RWPE2 (cell line): ENCODE data around the gene KLC4.

Experiments
- ATAC-seq: fragments of 200-7000 bp; cut with Tn5 transposase; 3 replicates; pipeline ENCODE4 v1.9.1; 2021; ENCODE audit warnings: low read depth
- DNase-seq: peaks from one replicate; pipeline ENCODE4 v3.0.0-alpha.2; 2020; ENCODE audit warnings: low spot score
- H3K27ac ChIP-seq: fragments of 450-650 bp; 2 replicates; pipeline ENCODE4 v1.5.1; 2017; ENCODE audit warnings: mild to moderate bottlenecking; ENCODE audit not compliant: poor library complexity, severe bottlenecking
- H3K27me3 ChIP-seq: fragments of 250-450 bp; sonication (Bioruptor Pico); 2 replicates; pipeline ENCODE4 v1.5.1; 2021; ENCODE audit warnings: mild to moderate bottlenecking, moderate library complexity; ENCODE audit not compliant: insufficient read depth, poor library complexity, severe bottlenecking
- H3K36me3 ChIP-seq: fragments of 250-450 bp; sonication (Bioruptor Pico); 2 replicates; pipeline ENCODE4 v1.5.1; 2020; ENCODE audit warnings: low read depth, mild to moderate bottlenecking, moderate library complexity
- H3K4me1 ChIP-seq: fragments of 250-450 bp; sonication (Bioruptor Pico); 2 replicates; pipeline ENCODE4 v1.5.1; 2021; ENCODE audit warnings: mild to moderate bottlenecking, moderate library complexity; ENCODE audit not compliant: insufficient read depth, poor library complexity, severe bottlenecking
- H3K4me3 ChIP-seq: fragments of 250-450 bp; sonication (Bioruptor Pico); 2 replicates; pipeline ENCODE4 v1.5.1; 2021; ENCODE audit warnings: mild to moderate bottlenecking, moderate library complexity; ENCODE audit not compliant: severe bottlenecking
- H3K9me3 ChIP-seq: fragments of 250-450 bp; sonication (Bioruptor Pico); 2 replicates; pipeline ENCODE4 v1.5.1; 2021; ENCODE audit warnings: mild to moderate bottlenecking, moderate library complexity; ENCODE audit not compliant: severe bottlenecking
- TF ChIP-seq, protein P1 (sequence below): fragments of 450-650 bp; IDR thresholded peaks from one replicate; pipeline ENCODE4 v1.5.1; 2017; ENCODE audit warnings: mild to moderate bottlenecking, moderate library complexity; ENCODE audit not compliant: poor library complexity, severe bottlenecking

Gene KLC4

DNA sequence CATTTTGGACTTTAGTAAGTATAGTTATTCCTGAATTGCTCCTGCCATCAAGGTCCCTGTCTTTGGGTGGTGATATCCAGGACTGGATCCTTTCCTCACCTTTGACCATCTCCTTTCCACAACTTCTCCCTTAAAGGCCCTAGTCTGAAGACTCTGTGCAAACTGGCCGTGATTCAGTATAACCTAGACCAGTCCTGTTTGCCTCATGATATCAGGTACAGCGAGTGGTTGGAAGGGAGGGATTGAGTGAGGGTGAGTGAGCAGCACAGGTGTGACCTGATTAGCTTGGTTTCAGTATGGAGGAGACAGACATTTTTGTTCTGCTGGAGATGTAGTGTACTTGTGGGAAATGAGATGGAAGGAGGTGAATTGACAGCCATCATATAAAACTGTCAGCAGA, 40.3 kb upstream of the KLC4 start:
- no peaks in the 10 kb centered on the region for H3K9me3 ChIP-seq
- DNase-seq = no peak
- H3K36me3 ChIP-seq = peaks cover 40% of the 10 kb centered on the region
- TF ChIP-seq, protein P1, sequence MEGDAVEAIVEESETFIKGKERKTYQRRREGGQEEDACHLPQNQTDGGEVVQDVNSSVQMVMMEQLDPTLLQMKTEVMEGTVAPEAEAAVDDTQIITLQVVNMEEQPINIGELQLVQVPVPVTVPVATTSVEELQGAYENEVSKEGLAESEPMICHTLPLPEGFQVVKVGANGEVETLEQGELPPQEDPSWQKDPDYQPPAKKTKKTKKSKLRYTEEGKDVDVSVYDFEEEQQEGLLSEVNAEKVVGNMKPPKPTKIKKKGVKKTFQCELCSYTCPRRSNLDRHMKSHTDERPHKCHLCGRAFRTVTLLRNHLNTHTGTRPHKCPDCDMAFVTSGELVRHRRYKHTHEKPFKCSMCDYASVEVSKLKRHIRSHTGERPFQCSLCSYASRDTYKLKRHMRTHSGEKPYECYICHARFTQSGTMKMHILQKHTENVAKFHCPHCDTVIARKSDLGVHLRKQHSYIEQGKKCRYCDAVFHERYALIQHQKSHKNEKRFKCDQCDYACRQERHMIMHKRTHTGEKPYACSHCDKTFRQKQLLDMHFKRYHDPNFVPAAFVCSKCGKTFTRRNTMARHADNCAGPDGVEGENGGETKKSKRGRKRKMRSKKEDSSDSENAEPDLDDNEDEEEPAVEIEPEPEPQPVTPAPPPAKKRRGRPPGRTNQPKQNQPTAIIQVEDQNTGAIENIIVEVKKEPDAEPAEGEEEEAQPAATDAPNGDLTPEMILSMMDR = no peak
- no peak overlapping the region for H3K27ac ChIP-seq
- H3K4me1 ChIP-seq = peaks cover 9% of the 10 kb centered on the region
- H3K4me3 ChIP-seq = no peak overlapping the region
- ATAC-seq = no peak
- no peaks in the 10 kb centered on the region for H3K27me3 ChIP-seq

DNA sequence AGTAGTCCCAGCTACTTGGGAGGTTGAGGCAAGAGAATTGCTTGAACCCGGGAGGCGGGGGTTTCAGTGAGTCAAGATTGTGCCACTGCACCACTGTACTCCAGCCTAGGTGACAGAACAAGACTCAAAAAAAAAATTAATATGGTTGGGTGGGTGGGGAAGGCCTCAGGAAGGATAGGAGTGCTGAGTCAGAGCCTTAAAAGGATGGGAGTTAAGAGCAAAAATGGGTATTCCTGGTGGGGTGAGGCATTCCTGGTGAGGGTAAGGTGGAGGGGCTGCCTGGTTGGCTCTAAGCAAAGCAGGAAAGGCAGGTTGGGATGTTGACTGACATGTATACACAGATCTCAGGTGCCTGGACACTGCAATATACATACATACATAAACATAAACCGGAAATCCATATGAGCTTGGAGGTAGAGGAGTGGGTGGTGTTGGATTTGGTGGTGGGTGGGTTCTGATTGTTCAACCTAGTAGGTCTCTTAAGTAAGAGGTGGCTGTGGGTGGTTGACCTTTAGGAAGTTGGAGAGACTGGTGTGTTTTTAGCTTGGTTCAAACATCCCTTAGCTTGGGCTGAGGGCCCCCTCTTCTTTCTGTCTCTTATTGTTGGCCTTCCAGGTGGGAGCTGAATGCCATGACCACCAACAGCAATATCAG, 39.3 kb upstream of the KLC4 start:
- Histone ChIP-seq H3K27me3 (no peaks in the 10 kb centered on the region), H3K4me1 (peaks cover 6% of the 10 kb centered on the region), H3K27ac (no peak overlapping the region), H3K9me3 (no peaks in the 10 kb centered on the region), H3K36me3 (peaks cover 51% of the 10 kb centered on the region), H3K4me3 (no peak overlapping the region)
- TF ChIP-seq, protein P1 = no peak
- no peak for DNase-seq
- ATAC-seq = no peak

DNA sequence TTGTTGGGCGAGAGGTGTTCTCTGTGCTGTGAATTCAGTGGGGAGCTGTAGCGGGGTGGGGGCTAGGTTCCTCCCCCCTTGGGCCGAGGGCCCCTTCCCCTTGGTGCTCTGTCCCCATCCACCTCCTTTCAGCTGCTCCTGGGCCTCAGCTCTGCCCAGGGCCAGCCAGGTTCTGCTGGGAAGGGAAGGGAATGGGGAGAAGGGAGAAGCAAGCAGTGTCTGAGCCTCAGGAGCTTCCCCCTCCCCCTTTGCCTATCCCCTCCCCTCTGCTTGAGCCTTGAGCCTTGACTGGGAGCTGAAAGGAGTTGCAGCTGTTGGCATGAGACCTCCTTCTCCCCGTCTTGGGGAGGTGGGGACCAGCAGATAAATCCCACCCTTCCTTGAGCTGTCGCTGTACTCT, 38.6 kb upstream of the KLC4 start:
- ATAC-seq (0 out of 3 replicates have a peak, but pooled peaks have one; percentile 4), DNase-seq (no peak)
- H3K27ac ChIP-seq = peak overlapping the region; percentile 76

DNA sequence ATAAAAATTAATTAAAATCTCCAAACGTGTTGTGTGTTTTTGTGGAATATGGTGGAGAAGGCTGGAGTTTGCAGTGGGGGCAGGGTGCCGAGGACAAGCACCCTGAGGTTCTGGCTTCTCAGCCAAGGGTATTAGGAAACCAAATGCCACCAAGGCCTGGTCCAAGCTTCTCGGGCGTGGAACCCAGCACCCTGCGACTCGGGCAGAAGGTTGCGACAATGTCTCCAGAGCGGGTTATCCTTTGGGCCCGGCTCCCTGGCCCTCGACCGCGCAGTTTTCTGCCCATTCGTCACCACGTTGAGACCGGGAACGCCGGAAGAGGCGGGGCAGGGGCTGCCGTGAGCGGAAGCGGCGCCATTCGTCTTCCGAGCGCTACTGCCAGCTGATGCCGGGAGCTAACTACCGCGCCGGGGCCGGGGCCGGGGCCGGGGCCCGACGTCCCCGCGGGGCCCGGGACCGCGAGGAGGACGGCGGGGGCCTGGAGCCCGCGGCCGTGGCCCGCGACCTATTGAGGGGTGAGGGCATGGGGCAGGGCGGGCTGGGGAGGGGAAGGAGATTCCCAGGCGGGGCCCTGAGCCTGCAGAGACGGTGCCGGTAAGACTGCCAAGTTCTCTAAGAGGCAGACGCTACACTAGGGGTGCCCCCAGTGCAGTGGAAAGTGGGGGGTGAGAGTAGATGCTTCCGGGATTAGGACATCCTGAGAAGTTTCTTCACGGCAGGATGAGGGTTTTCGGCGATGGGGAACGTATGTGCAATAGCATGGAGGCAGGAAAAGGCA, 38.0 kb upstream of the KLC4 start, which contains the start of gene RRP36:
RRP36 (plus strand) TSS at position 354 of the 778 bp plus-strand sequence; CDS start at position 386, 32 bp downstream.
- Histone ChIP-seq H3K27me3 (no peaks in the 10 kb centered on the region), H3K27ac (peak within 1 kb of the TSS; percentile 76), H3K9me3 (no peaks in the 10 kb centered on the region), H3K4me3 (peak within 1 kb of the TSS; percentile 53), H3K4me1 (peaks cover 4% of the 10 kb centered on the region), H3K36me3 (peaks cover 60% of the 10 kb centered on the region)
- ATAC-seq = peak; percentile 92
- TF ChIP-seq, protein P1 = no peak
- no peak for DNase-seq

More for the DNA sequence above, 38.6 kb upstream of the KLC4 start:
- H3K27me3 ChIP-seq = no peaks in the 10 kb centered on the region
- no peaks in the 10 kb centered on the region for H3K9me3 ChIP-seq
- peaks cover 4% of the 10 kb centered on the region for H3K4me1 ChIP-seq
- TF ChIP-seq, protein P1 = no peak
- peak overlapping the region; percentile 53 for H3K4me3 ChIP-seq
- peaks cover 57% of the 10 kb centered on the region for H3K36me3 ChIP-seq
